T-cell (primary cell): Measurements from ENCODE around the gene TMOD2. TPM values are rescaled to one million over a fixed set of nuclear protein-coding genes. Genes with fewer than 3 reads are reported as not detected.

Experiments used
- ATAC-seq, 4 experiments: fragments of 200-7000 bp in 3 of 4; fragments of 150-1000 bp in 1 of 4; cut with Tn5 transposase; replicated peaks in 1 of 4; 1 replicate in 3 of 4; 2 replicates in 1 of 4; pipeline ENCODE4 v1.10.0; 2021; ENCODE audit warnings: moderate library complexity in 3 of 4, mild to moderate bottlenecking in 2 of 4, moderate number of reproducible peaks in 1 of 4
- CTCF ChIA-PET, 2 donors: fragments of 300-600 bp; sonication (Branson Sonifier 250); formaldehyde crosslinking; loops; one replicate each; lab custom pipeline; 2022; ENCODE audit warnings: antibody characterized with exemption in 2 of 2; lab: Charles Lee
- POLR2A ChIA-PET, 2 donors: fragments of 300-600 bp; sonication (Branson Sonifier 250); formaldehyde crosslinking; loops; one replicate each; lab custom pipeline; 2022; ENCODE audit warnings: antibody characterized with exemption in 2 of 2; lab: Charles Lee
- DNase-seq, 35 experiments: peaks; one replicate each; pipeline versions ENCODE4 v3.0.0 to v3.0.0-alpha.2; 2013 to 2023
- H3K27ac ChIP-seq: one replicate; pipeline ENCODE4 v1.5.1; 2013; ENCODE audit warnings: low read length
- H3K27me3 ChIP-seq, 2 experiments: replicated peaks in 1 of 2; 1 replicate in 1 of 2; 2 replicates in 1 of 2; pipeline versions ENCODE4 v1.6.1 to v1.7.0; 2013; ENCODE audit warnings: low read length in 1 of 2, mixed read lengths in 1 of 2; ENCODE audit not compliant: control insufficient read depth in 2 of 2, insufficient read depth in 2 of 2; ENCODE audit errors: extremely low read depth in 1 of 2
- H3K36me3 ChIP-seq, 2 donors: 1 replicate in 1 of 2; 2 replicates in 1 of 2; pipeline versions ENCODE4 v1.6.1 to v1.7.0; 2013; ENCODE audit warnings: low read length in 1 of 2; ENCODE audit not compliant: control insufficient read depth in 2 of 2, insufficient read depth in 1 of 2; ENCODE audit errors: extremely low read depth in 1 of 2
- H3K4me1 ChIP-seq, 2 experiments: 1 replicate in 1 of 2; 2 replicates in 1 of 2; pipeline versions ENCODE4 v1.6.1 to v1.7.0; 2013; ENCODE audit warnings: low read length in 2 of 2, mixed read lengths in 1 of 2; ENCODE audit not compliant: insufficient read depth in 2 of 2, control insufficient read depth in 1 of 2; ENCODE audit errors: extremely low read depth in 1 of 2
- H3K4me3 ChIP-seq, 2 donors: 1 replicate in 1 of 2; 2 replicates in 1 of 2; pipeline versions ENCODE4 v1.5.1 to v1.7.0; 2013; ENCODE audit warnings: mild to moderate bottlenecking in 2 of 2, low read length in 1 of 2, moderate library complexity in 1 of 2; ENCODE audit not compliant: control insufficient read depth in 1 of 2; ENCODE audit errors: extremely low read depth in 1 of 2
- H3K9me3 ChIP-seq: 2 replicates; pipeline ENCODE4 v1.7.0; 2013
- H3K27ac Mint-ChIP-seq, 2 donors: one replicate each; pipeline ENCODE4 v1.8.0; 2020 to 2021; ENCODE audit warnings: mild to moderate bottlenecking in 2 of 2, mixed read lengths in 2 of 2
- H3K27me3 Mint-ChIP-seq, 2 donors: one replicate each; pipeline ENCODE4 v1.8.0; 2021 to 2022; ENCODE audit warnings: mixed read lengths in 2 of 2
- H3K36me3 Mint-ChIP-seq: one replicate; pipeline ENCODE4 v1.8.0; 2021; ENCODE audit warnings: mixed read lengths
- H3K4me1 Mint-ChIP-seq, 3 donors: one replicate each; pipeline ENCODE4 v1.8.0; 2020 to 2022; ENCODE audit warnings: mixed read lengths in 3 of 3, mild to moderate bottlenecking in 1 of 3
- H3K4me3 Mint-ChIP-seq, 3 donors: one replicate each; pipeline ENCODE4 v1.8.0; 2020 to 2022; ENCODE audit warnings: mild to moderate bottlenecking in 3 of 3, mixed read lengths in 3 of 3, moderate library complexity in 3 of 3
- H3K9me3 Mint-ChIP-seq, 3 donors: one replicate each; pipeline ENCODE4 v1.8.0; 2020 to 2022; ENCODE audit warnings: mixed read lengths in 3 of 3
- WGBS: methylation state at CpG from one replicate; pipeline ENCODE4 v1.1.5; 2013; ENCODE audit warnings: missing lambda C conversion rate; ENCODE audit not compliant: insufficient coverage; 5-methylcytosine and 5-hydroxymethylcytosine counted together
- total RNA-seq, 35 experiments: library from RNA in 6 of 35; stranded (reverse) in 6 of 35; fragments of 120-200 nt in 1 of 35; gene quantifications; one replicate each; pipeline versions ENCODE4 v1.2.1 to v1.2.4 and lab custom pipeline; 2013 to 2026

The TMOD2 gene
- total RNA-seq, 5 donors from 2014 or later (not counting 1 experiment from before 2014, with no cell fraction given) = 10.9 to 17.2 (median 16.8) TPM

DNA sequence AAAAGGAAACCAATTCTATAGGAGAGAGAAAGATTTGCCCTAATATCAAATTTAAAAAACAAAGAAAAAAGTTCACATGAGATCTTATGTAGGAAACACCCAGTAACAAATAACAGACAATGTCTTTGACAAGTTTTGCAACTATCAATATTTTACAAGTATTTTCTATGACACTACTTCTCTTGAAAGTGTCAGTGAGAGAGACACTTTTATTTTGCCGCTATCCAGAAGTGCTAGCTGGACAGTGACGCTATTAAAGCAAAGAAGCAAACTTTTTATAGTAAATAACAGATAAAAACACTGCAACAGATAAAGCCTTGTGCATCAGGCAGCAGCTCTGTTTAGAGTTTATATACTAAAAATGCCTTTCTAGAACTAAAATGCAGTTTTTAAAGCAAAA, 27.2 kb upstream of the TMOD2 start:
- Histone ChIP-seq H3K4me1 (peaks cover 3 to 21% of the 10 kb centered on the region in 2 experiments), H3K27me3 (no peaks in the 10 kb centered on the region), H3K9me3 (no peaks in the 10 kb centered on the region), H3K4me3 (no peak overlapping the region), H3K36me3 (peaks cover 0 to 37% of the 10 kb centered on the region in 2 donors), H3K27ac (no peak overlapping the region)
- ChIA-PET POLR2A (no interaction called here), CTCF (no interaction called here)
- Mint-ChIP-seq H3K4me1 (peaks cover 52 to 67% (median 56%) of the 10 kb centered on the region in 3 donors), H3K9me3 (no peaks in the 10 kb centered on the region), H3K27ac (peak overlapping the region; percentile 31 to 58), H3K4me3 (no peak overlapping the region), H3K27me3 (no peaks in the 10 kb centered on the region), H3K36me3 (peaks cover 32% of the 10 kb centered on the region)
- ATAC-seq = no peak
- DNase-seq = no peak
- no CpG with 5 or more reads among the region's 2 CpGs for WGBS

DNA sequence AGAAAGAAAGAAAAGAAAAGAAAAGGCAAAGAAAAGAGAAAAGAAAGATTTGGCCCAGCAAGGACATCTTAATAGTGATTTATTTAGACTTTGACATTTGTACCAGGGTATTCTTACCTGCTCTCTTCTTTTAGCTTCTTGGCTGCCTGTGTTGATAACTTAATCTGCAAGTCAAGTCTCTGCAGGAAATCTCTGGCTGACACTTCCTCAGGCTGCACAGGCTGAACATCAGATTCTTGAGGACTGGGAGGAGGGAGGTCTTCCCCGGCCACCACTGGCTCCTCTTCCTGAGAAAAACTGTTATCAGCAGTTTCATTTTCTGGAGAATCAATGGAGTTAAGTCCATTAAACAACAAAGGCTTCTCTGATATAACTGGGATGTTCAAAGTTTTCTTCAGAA, 26.7 kb upstream of the TMOD2 start:
- no peak overlapping the region for H3K27ac ChIP-seq
- no peak overlapping the region for H3K4me3 ChIP-seq
- Mint-ChIP-seq H3K36me3 (peaks cover 34% of the 10 kb centered on the region), H3K27ac (peak overlapping the region; percentile 48 to 58), H3K9me3 (no peaks in the 10 kb centered on the region), H3K4me1 (peaks cover 53 to 71% (median 56%) of the 10 kb centered on the region in 3 donors), H3K4me3 (no peak overlapping the region), H3K27me3 (no peaks in the 10 kb centered on the region)
- no CpG with 5 or more reads among the region's 1 CpG for WGBS
- no peaks in the 10 kb centered on the region for H3K9me3 ChIP-seq
- CTCF ChIA-PET = interaction anchor here in 1 of 2 donors (1.1 kb wide), 1 partner anchor 52 kb away, joined by 6 read pairs; no protein-coding TSS in a partner anchor
- no peaks in the 10 kb centered on the region for H3K27me3 ChIP-seq
- POLR2A ChIA-PET = no interaction called here
- peak in 1 of 35 experiments; percentile 12 for DNase-seq
- no peak for ATAC-seq
- H3K36me3 ChIP-seq = peaks cover 0 to 37% of the 10 kb centered on the region in 2 donors
- peaks cover 3 to 26% of the 10 kb centered on the region in 2 experiments for H3K4me1 ChIP-seq

DNA sequence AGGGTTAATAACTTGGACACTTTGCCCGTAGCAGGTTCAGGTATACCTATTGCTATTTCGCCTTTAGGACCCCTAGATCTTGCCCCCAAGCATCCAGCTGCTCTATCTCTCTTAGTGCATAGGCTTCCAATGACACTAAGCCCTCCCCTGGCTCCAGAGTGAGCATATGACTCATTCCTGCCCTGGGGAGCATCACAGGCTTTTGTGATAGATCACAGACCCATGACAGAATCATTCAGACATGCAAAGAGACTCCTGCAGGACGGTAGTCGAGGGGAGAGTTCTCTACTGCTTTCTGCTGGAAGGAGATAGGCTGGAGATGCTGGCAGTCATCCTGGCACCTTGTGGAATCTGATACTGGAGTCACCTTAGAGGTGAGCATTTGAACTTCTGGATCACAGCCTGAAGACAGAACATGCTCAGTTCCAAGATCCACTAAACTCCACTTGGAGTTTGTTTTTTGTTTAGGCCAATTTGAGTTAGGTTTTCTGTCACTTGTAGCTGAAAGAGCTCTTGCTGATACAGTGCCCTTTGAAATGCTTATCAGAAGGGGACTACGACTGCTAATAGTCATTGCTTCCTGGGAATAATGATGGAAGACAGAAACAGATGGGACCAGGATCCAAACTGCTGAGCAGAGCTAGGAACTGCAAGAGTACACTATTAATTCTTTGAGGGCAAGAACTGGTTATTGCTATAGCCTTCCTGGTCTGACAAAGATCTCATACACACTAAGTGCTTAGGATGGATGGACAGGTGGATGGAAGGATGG, 24.9 kb upstream of the TMOD2 start:
- Histone ChIP-seq H3K9me3 (no peaks in the 10 kb centered on the region), H3K4me1 (peaks cover 14 to 39% of the 10 kb centered on the region in 2 experiments), H3K36me3 (peaks cover 0 to 22% of the 10 kb centered on the region in 2 donors), H3K4me3 (no peak overlapping the region), H3K27ac (no peak overlapping the region), H3K27me3 (no peaks in the 10 kb centered on the region)
- Mint-ChIP-seq H3K27me3 (no peaks in the 10 kb centered on the region), H3K9me3 (no peaks in the 10 kb centered on the region), H3K4me3 (peak overlapping the region in 1 of 3 donors; percentile 21), H3K27ac (peak overlapping the region; percentile 19 to 25), H3K36me3 (peaks cover 29% of the 10 kb centered on the region), H3K4me1 (peaks cover 69 to 82% (median 70%) of the 10 kb centered on the region in 3 donors)
- POLR2A ChIA-PET = no interaction called here
- DNase-seq = peak in 4 of 35 experiments; percentile 21 to 42 (median 27)
- 76% methylated on average over 4 of the region's 5 CpGs for WGBS
- ATAC-seq = peak in 3 of 4 experiments; percentile 82 to 93 (median 88)
- CTCF ChIA-PET = no interaction called here

DNA sequence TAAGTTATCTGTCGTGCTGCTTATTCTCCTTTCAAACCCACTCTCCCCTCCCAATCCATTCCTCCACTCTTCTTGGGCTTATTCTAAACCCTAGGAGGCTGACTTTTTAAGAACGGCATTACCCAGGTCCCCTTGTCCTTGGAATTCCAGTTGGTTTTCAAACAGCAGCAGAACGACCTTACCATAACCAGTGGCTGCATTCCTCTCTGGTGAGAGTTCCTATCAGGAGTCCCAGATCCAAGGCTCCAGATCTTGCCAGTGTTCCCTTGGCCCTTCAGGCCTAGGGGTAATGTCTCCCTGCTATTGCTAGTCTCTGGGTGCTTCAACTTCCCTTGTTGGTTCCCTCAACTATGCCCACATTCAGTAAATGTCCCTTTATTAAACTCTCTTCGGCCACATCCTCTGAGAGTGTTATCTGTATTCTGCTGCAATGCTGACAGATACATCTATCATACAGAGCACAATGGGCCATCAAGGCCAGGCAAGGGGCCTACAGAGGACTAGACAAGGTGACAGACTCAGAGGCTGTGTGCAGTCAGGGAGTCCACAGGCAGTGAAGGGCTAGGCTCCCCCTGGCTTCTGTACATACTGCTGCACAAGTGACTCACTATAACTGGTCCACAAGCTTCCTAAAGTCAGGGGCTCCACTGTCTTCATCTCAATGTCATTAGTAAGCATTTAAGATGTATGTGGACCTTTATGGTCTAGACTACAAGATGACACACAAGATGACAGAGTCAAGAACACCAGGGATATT, 24.1 kb upstream of the TMOD2 start:
- CTCF ChIA-PET = no interaction called here
- H3K4me3 ChIP-seq = no peak overlapping the region
- POLR2A ChIA-PET = no interaction called here
- no peaks in the 10 kb centered on the region for H3K9me3 ChIP-seq
- Mint-ChIP-seq H3K27me3 (no peaks in the 10 kb centered on the region), H3K9me3 (no peaks in the 10 kb centered on the region), H3K36me3 (peaks cover 21% of the 10 kb centered on the region), H3K4me1 (peaks cover 73 to 84% (median 74%) of the 10 kb centered on the region in 3 donors), H3K4me3 (no peak overlapping the region), H3K27ac (peak overlapping the region; percentile 68 to 73)
- ATAC-seq (peak in 1 of 4 experiments; percentile 28), DNase-seq (peak in 2 of 35 experiments; percentile 18 to 24)
- 95% methylated on average over 3 of the region's 4 CpGs for WGBS
- H3K27ac ChIP-seq = peak overlapping the region; percentile 3
- H3K4me1 ChIP-seq = peaks cover 18 to 44% of the 10 kb centered on the region in 2 experiments
- H3K36me3 ChIP-seq = peaks cover 0 to 13% of the 10 kb centered on the region in 2 donors
- no peaks in the 10 kb centered on the region for H3K27me3 ChIP-seq

DNA sequence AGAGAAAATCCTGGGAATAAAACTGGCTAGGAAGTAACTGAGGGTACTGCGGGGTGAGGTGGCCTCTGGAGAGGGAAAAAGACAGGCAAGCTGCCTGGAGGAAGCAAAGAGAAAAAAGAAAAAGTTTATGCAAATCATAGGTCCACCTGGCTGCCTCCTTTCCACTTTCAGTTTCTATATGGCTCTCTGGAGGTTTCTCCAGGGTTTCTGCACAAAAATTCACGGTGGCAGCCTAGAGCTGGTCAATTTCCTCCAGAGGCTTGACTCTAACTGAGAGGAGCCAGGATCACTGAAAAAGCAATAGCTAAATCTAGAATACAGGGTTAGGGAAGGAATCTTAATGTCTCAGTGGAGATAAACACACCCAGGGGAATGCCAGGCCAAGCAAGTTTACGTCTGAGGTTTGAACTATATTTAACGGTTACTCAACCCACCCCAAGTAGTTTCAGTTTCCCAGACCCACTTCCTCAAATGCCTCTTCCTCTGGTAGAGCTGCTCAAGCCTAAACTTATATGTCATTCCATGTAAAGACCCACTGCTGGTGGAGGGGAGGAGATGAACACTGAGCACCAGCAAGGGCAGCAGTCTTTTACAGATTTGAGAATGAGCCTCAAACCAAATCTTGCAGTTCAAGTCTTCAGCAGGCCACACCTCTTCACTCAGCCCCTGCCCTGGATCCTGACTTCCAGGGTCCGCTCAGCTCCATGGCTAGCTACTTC, 19.7 kb upstream of the TMOD2 start:
- peaks cover 87 to 93% (median 91%) of the 10 kb centered on the region in 3 donors for H3K4me1 Mint-ChIP-seq
- H3K27ac Mint-ChIP-seq = peak overlapping the region; percentile 95 to 97
- CTCF ChIA-PET = interaction anchor here (1.1 to 3.3 kb wide), 5 partner anchors 10 to 86 kb away, joined by 3 to 17 read pairs (median 10); no protein-coding TSS in a partner anchor
- Histone ChIP-seq H3K4me1 (peaks cover 51 to 76% of the 10 kb centered on the region in 2 experiments), H3K27ac (peak overlapping the region; percentile 92), H3K27me3 (no peaks in the 10 kb centered on the region), H3K4me3 (peak overlapping the region; percentile 35 to 39), H3K9me3 (no peaks in the 10 kb centered on the region), H3K36me3 (peaks cover 0 to 5% of the 10 kb centered on the region in 2 donors)
- peaks cover 23% of the 10 kb centered on the region for H3K36me3 Mint-ChIP-seq
- DNase-seq = peak in 28 of 35 experiments; percentile 7 to 80 (median 36)
- H3K9me3 Mint-ChIP-seq = no peaks in the 10 kb centered on the region
- H3K4me3 Mint-ChIP-seq = peak overlapping the region; percentile 79 to 84 (median 83)
- ATAC-seq = peak; percentile 65 to 81 (median 66)
- H3K27me3 Mint-ChIP-seq = no peaks in the 10 kb centered on the region
- WGBS = 100% methylated on average over 1 of the region's 5 CpGs
- POLR2A ChIA-PET = interaction anchor here (0.5 to 0.7 kb wide), 3 partner anchors 49 to 953 kb away, joined by 3 to 10 read pairs (median 3); no protein-coding TSS in a partner anchor
